WTC11 (cell line): ENCODE measurements around the gene NUP210L. TPM values are rescaled to one million over a fixed set of nuclear protein-coding genes. Genes with fewer than 3 reads are reported as not detected.
A peak's percentile ranks its signal among the peaks of the same experiment; 100 is the strongest.

Source experiments
- ATAC-seq: fragments of 200-7000 bp; cut with Tn5 transposase; 2 replicates; pipeline ENCODE4 v1.10.0; 2021; ENCODE audit warnings: mild to moderate bottlenecking, moderate library complexity
- CTCF ChIA-PET: fragments of 300-600 bp; sonication (Branson Sonifier 250); formaldehyde crosslinking; loops from one replicate; lab custom pipeline; 2021; ENCODE audit warnings: antibody characterized with exemption; lab: Charles Lee
- POLR2A ChIA-PET: fragments of 350-600 bp; sonication (Branson Sonifier 250); formaldehyde crosslinking; loops from one replicate; lab custom pipeline; 2021; ENCODE audit warnings: antibody characterized with exemption; lab: Charles Lee
- DNase-seq: peaks from one replicate; pipeline ENCODE4 v3.0.0; 2021; ENCODE audit warnings: low spot score
- H3K27ac Mint-ChIP-seq: 2 replicates; pipeline ENCODE4 v1.8.0; 2021; ENCODE audit warnings: mixed read lengths
- H3K27me3 Mint-ChIP-seq: 2 replicates; pipeline ENCODE4 v1.8.0; 2021; ENCODE audit warnings: low read depth, mild to moderate bottlenecking, moderate library complexity, mixed read lengths
- H3K36me3 Mint-ChIP-seq: 2 replicates; pipeline ENCODE4 v1.8.0; 2021; ENCODE audit warnings: mixed read lengths
- H3K4me1 Mint-ChIP-seq: 2 replicates; pipeline ENCODE4 v1.8.0; 2022; ENCODE audit warnings: mixed read lengths
- H3K4me3 Mint-ChIP-seq: 2 replicates; pipeline ENCODE4 v1.8.0; 2021; ENCODE audit warnings: mild to moderate bottlenecking, moderate library complexity, mixed read lengths
- H3K9me3 Mint-ChIP-seq: 2 replicates; pipeline ENCODE4 v1.8.0; 2021; ENCODE audit warnings: mixed read lengths
- ATF1 ChIP-seq: sonication (generic); formaldehyde crosslinking; IDR thresholded peaks from 2 replicates; pipeline ENCODE4 v1.8.1; 2023; ENCODE audit warnings: mild to moderate bottlenecking, moderate library complexity, missing genetic modification reagents
- ATF2 ChIP-seq: sonication (generic); formaldehyde crosslinking; IDR thresholded peaks from 2 replicates; pipeline ENCODE4 v1.8.1; 2022; ENCODE audit warnings: low read depth, missing genetic modification reagents, borderline replicate concordance
- ERG ChIP-seq: fragments of 250-450 bp; sonication (Bioruptor Pico); IDR thresholded peaks from 2 replicates; pipeline ENCODE4 v1.8.0; 2021; ENCODE audit warnings: mild to moderate bottlenecking
- FOXP1 ChIP-seq: sonication (generic); formaldehyde crosslinking; IDR thresholded peaks from 2 replicates; pipeline ENCODE4 v1.8.0; 2022; ENCODE audit warnings: missing genetic modification reagents, mild to moderate bottlenecking, moderate library complexity, borderline replicate concordance
- GABPB1 ChIP-seq: sonication (generic); formaldehyde crosslinking; IDR thresholded peaks from 2 replicates; pipeline ENCODE4 v1.8.1; 2023; ENCODE audit warnings: mild to moderate bottlenecking, missing genetic modification reagents
- GRHL2 ChIP-seq: fragments of 250-450 bp; sonication (Bioruptor Pico); IDR thresholded peaks from 2 replicates; pipeline ENCODE4 v1.8.0; 2022; ENCODE audit warnings: mild to moderate bottlenecking, moderate library complexity; ENCODE audit not compliant: insufficient replicate concordance, severe bottlenecking
- HMGXB4 ChIP-seq: sonication (generic); formaldehyde crosslinking; IDR thresholded peaks from 2 replicates; pipeline ENCODE4 v1.8.1; 2023; ENCODE audit warnings: mild to moderate bottlenecking, moderate library complexity, missing genetic modification reagents
- IRF2 ChIP-seq: sonication (generic); formaldehyde crosslinking; IDR thresholded peaks from 2 replicates; pipeline ENCODE4 v1.8.0; 2022; ENCODE audit warnings: low read depth, missing genetic modification reagents, borderline replicate concordance
- JUN ChIP-seq: sonication (generic); formaldehyde crosslinking; IDR thresholded peaks from 2 replicates; pipeline ENCODE4 v1.8.0; 2023; ENCODE audit warnings: mild to moderate bottlenecking, missing genetic modification reagents
- MAX ChIP-seq: sonication (generic); formaldehyde crosslinking; IDR thresholded peaks from 2 replicates; pipeline ENCODE4 v1.8.0; 2022; ENCODE audit warnings: mild to moderate bottlenecking, missing genetic modification reagents
- NFYB ChIP-seq: sonication (generic); formaldehyde crosslinking; conservative IDR thresholded peaks from 2 replicates; pipeline ENCODE4 v1.8.0; 2022; ENCODE audit warnings: low read depth, missing genetic modification reagents
- NR1H2 ChIP-seq: sonication (generic); formaldehyde crosslinking; IDR thresholded peaks from 2 replicates; pipeline ENCODE4 v1.9.0; 2021; ENCODE audit warnings: mild to moderate bottlenecking, moderate library complexity, missing genetic modification reagents
- PREB ChIP-seq: sonication (generic); formaldehyde crosslinking; IDR thresholded peaks from 2 replicates; pipeline ENCODE4 v1.8.1; 2022; ENCODE audit warnings: mild to moderate bottlenecking, missing genetic modification reagents, moderate library complexity, borderline replicate concordance
- RORB ChIP-seq: fragments of 250-450 bp; sonication (Bioruptor Pico); IDR thresholded peaks from 2 replicates; pipeline ENCODE4 v1.9.0; 2021; ENCODE audit warnings: mild to moderate bottlenecking
- TEAD1 ChIP-seq: sonication (generic); formaldehyde crosslinking; IDR thresholded peaks from 2 replicates; pipeline ENCODE4 v1.8.0; 2022; ENCODE audit warnings: mild to moderate bottlenecking, missing genetic modification reagents
- ZBTB21 ChIP-seq: sonication (generic); formaldehyde crosslinking; IDR thresholded peaks from 2 replicates; pipeline ENCODE4 v1.8.1; 2023; ENCODE audit warnings: mild to moderate bottlenecking, missing genetic modification reagents, borderline replicate concordance
- ZBTB43 ChIP-seq: sonication (generic); formaldehyde crosslinking; IDR thresholded peaks from 2 replicates; pipeline ENCODE4 v1.8.1; 2023; ENCODE audit warnings: mild to moderate bottlenecking, missing genetic modification reagents
- ZMAT4 ChIP-seq: fragments of 250-450 bp; sonication (Bioruptor Pico); IDR thresholded peaks from 2 replicates; pipeline ENCODE4 v1.9.0; 2021; ENCODE audit warnings: mild to moderate bottlenecking
- ZNF121 ChIP-seq: sonication (generic); formaldehyde crosslinking; IDR thresholded peaks from 2 replicates; pipeline ENCODE4 v1.8.0; 2023; ENCODE audit warnings: missing genetic modification reagents
- ZNF138 ChIP-seq: sonication (generic); formaldehyde crosslinking; conservative IDR thresholded peaks from 2 replicates; pipeline ENCODE4 v1.8.1; 2022; ENCODE audit warnings: mild to moderate bottlenecking, moderate library complexity, missing genetic modification reagents
- ZNF532 ChIP-seq: fragments of 250-450 bp; sonication (Bioruptor Pico); IDR thresholded peaks from 2 replicates; pipeline ENCODE4 v1.9.0; 2021; ENCODE audit warnings: mild to moderate bottlenecking, borderline replicate concordance
- total RNA-seq: library from RNA; stranded (reverse); gene quantifications from 3 replicates; pipeline ENCODE4 v1.2.3, GENCODE V29; 2021

NUP210L gene
- total RNA-seq, 1 experiment from 2014 or later: 0.02 TPM

GRCh38 chr1:153977250-153978240, 177.3 kb downstream of the NUP210L start, which contains the start of gene JTB:
Gene JTB, minus strand, starts transcription at chr1:153977674. Its CDS starts 422 bp downstream, at chr1:153977252.
- DNase-seq: peak; percentile 88
- peak; percentile 87 for ATAC-seq
- no peaks in the 10 kb centered on the region for H3K9me3 Mint-ChIP-seq
- H3K4me1 Mint-ChIP-seq: peaks cover 31% of the 10 kb centered on the region
- peaks cover 41% of the 10 kb centered on the region for H3K36me3 Mint-ChIP-seq
- H3K4me3 Mint-ChIP-seq: peak within 1 kb of the TSS; percentile 98
- peak within 1 kb of the TSS; percentile 97 for H3K27ac Mint-ChIP-seq
- ChIA-PET CTCF (interaction anchor here (0.7 to 4.3 kb wide), 10 partner anchors 9 to 483 kb away, joined by 3 to 26 read pairs (median 4); partner anchors contain the start of genes CREB3L4, DENND4B, RAB13 and RPS27), POLR2A (interaction anchor here (1.0 to 3.1 kb wide), 11 partner anchors 9 to 344 kb away, joined by 3 to 55 read pairs (median 5); partner anchors contain the start of genes CHTOP, CREB3L4, GATAD2B and RAB13)
- H3K27me3 Mint-ChIP-seq: no peaks in the 10 kb centered on the region
- no peak for TF ChIP-seq PREB
- TF ChIP-seq ZNF532: no peak
- TF ChIP-seq GRHL2 (CRISPR knock-in tag): no peak
- no peak for TF ChIP-seq ZNF138
- TF ChIP-seq ZNF121: no peak
- TF ChIP-seq GABPB1 (CRISPR knock-in tag): 0 out of 2 replicates have a peak, but pooled peaks have one; percentile 27
- peak; percentile 17; the same call in 1 of the 2 replicates for TF ChIP-seq NFYB (CRISPR knock-in tag)
- no peak for TF ChIP-seq ERG
- TF ChIP-seq NR1H2: no peak
- TF ChIP-seq ZMAT4 (CRISPR knock-in tag): no peak
- TF ChIP-seq MAX (CRISPR knock-in tag): peak; percentile 50; the same call in 1 of the 2 replicates
- TF ChIP-seq RORB (CRISPR knock-in tag): no peak
- no peak; the same call in 1 of the 2 replicates for TF ChIP-seq ZBTB43 (CRISPR knock-in tag)
- TF ChIP-seq IRF2 (CRISPR knock-in tag): no peak
- TF ChIP-seq ZBTB21: peak; percentile 55; the same call in 1 of the 2 replicates
- peak; percentile 77; the same call in 1 of the 2 replicates for TF ChIP-seq HMGXB4 (CRISPR knock-in tag)
- no peak for TF ChIP-seq TEAD1 (CRISPR knock-in tag)
- 0 out of 2 replicates have a peak, but pooled peaks have one; percentile 41 for TF ChIP-seq FOXP1 (CRISPR knock-in tag)
- TF ChIP-seq ATF2 (CRISPR knock-in tag): no peak
- no peak for TF ChIP-seq JUN (CRISPR knock-in tag)
- no peak for TF ChIP-seq ATF1 (CRISPR knock-in tag)
